ENCODE measurements around the gene VWA7.

GRCh38 chr6:31737315-31737990 lies 39.7 kb downstream of the VWA7 start:
- TF ChIP-seq CTCF (tag by site-specific recombination; IDR thresholded peaks at IDR 0.05) = no peak
- TF ChIP-seq ZNF23 (tag by site-specific recombination; IDR thresholded peaks at IDR 0.05; ENCODE audit: borderline replicate concordance) = no peak
- no peak for TF ChIP-seq ZFP41 (tag by site-specific recombination; IDR thresholded peaks at IDR 0.05; ENCODE audit: borderline replicate concordance)
- no peak for TF ChIP-seq ZSCAN18 (tag by site-specific recombination; IDR thresholded peaks at IDR 0.05)
- no peak for TF ChIP-seq YY1 (tag by site-specific recombination; IDR thresholded peaks at IDR 0.05)
- no peak for TF ChIP-seq SETDB1 (IDR thresholded peaks at IDR 0.05; ENCODE audit: insufficient read length, low read length)
- TF ChIP-seq ZFHX2 (tag by site-specific recombination; conservative IDR thresholded peaks at IDR 0.05) = no peak
- no peak for TF ChIP-seq ZBTB44 (tag by site-specific recombination; IDR thresholded peaks at IDR 0.05)
- no peak for TF ChIP-seq ZNF18 (tag by site-specific recombination; IDR thresholded peaks at IDR 0.05)
- TF ChIP-seq ZNF747 (tag by site-specific recombination; IDR thresholded peaks at IDR 0.05) = no peak
- no peak for TF ChIP-seq TCF7L2 (IDR thresholded peaks at IDR 0.05; ENCODE audit: borderline replicate concordance, low read depth, low read length)
